ENCODE measurements around the gene FAM131B.
A peak's percentile ranks its signal among the peaks of the same experiment; 100 is the strongest.

Gene FAM131B

GRCh38 chr7:143325240-143325639, 37.3 kb downstream of the FAM131B start:
- H2BK5ac ChIP-seq (ENCODE audit: low read depth, low read length, poor library complexity, severe bottlenecking), result no peak overlapping the region
- no peak overlapping the region for H2BK12ac ChIP-seq (ENCODE audit: low read length in 2 of 2)
- H3K79me1 ChIP-seq (replicated peaks; ENCODE audit: low read length, poor library complexity, severe bottlenecking), result no peaks in the 10 kb centered on the region
- H3K27me3 ChIP-seq (ENCODE audit: control insufficient read depth in 1 of 2, insufficient read depth in 1 of 2, low read length in 2 of 2), result peaks cover 0 to 1% of the 10 kb centered on the region in 2 experiments
- no peak overlapping the region for H2AFZ ChIP-seq (ENCODE audit: low read depth, low read length)
- H2BK120ac ChIP-seq (ENCODE audit: low read depth, low read length), result no peak overlapping the region
- H4K8ac ChIP-seq (ENCODE audit: low read length), result no peak overlapping the region
- no peak overlapping the region for H3K4ac ChIP-seq (ENCODE audit: low read depth in 1 of 2, low read length in 2 of 2)
- no peak overlapping the region for H3K4me2 ChIP-seq (ENCODE audit: low read length, poor library complexity, severe bottlenecking)
- H3K27ac ChIP-seq (ENCODE audit: low read length, poor library complexity, severe bottlenecking), result no peak overlapping the region
- H3K9ac ChIP-seq (ENCODE audit: low read length), result no peak overlapping the region
- H3K18ac ChIP-seq (ENCODE audit: low read depth in 1 of 2, low read length in 2 of 2), result no peak overlapping the region
- H2BK15ac ChIP-seq (ENCODE audit: low read depth, poor library complexity, severe bottlenecking), result no peak overlapping the region
- no peaks in the 10 kb centered on the region for H3K36me3 ChIP-seq (ENCODE audit: control insufficient read depth in 1 of 2, insufficient read depth in 2 of 2, low read depth in 1 of 2, low read length in 2 of 2)
- no peak overlapping the region for H2AK5ac ChIP-seq (ENCODE audit: low read length, severe bottlenecking)
- no peak overlapping the region for H3K23ac ChIP-seq (ENCODE audit: low read length in 2 of 2)
- DNase-seq, result peak; percentile 65
- no peak overlapping the region for H3K4me3 ChIP-seq (ENCODE audit: insufficient read depth in 1 of 2, low read depth in 1 of 2, low read length in 2 of 2)
- no peaks in the 10 kb centered on the region for H3K4me1 ChIP-seq (ENCODE audit: control insufficient read depth, insufficient read depth, low read depth, low read length)
- WGBS, result 29% methylated on average over 1 of the region's 2 CpGs
- H3K14ac ChIP-seq (ENCODE audit: low read length in 2 of 2), result no peak overlapping the region
- H4K91ac ChIP-seq (ENCODE audit: low read length), result no peak overlapping the region
- H3K9me3 ChIP-seq (ENCODE audit: control insufficient read depth, low read length), result no peaks in the 10 kb centered on the region

GRCh38 chr7:143323653-143324052, 38.9 kb downstream of the FAM131B start:
- Histone ChIP-seq H3K4me1 (ENCODE audit: control insufficient read depth, insufficient read depth, low read depth, low read length) (no peaks in the 10 kb centered on the region), H3K4me3 (ENCODE audit: insufficient read depth in 1 of 2, low read depth in 1 of 2, low read length in 2 of 2) (no peak overlapping the region), H2BK12ac (ENCODE audit: low read length in 2 of 2) (peak overlapping the region; percentile 75 to 99), H4K91ac (ENCODE audit: low read length) (peak overlapping the region; percentile 80), H4K8ac (ENCODE audit: low read length) (peak overlapping the region; percentile 92), H2BK5ac (ENCODE audit: low read depth, low read length, poor library complexity, severe bottlenecking) (no peak overlapping the region), H3K4ac (ENCODE audit: low read depth in 1 of 2, low read length in 2 of 2) (peak overlapping the region; percentile 22 to 57), H3K4me2 (ENCODE audit: low read length, poor library complexity, severe bottlenecking) (no peak overlapping the region), H3K9me3 (ENCODE audit: control insufficient read depth, low read length) (no peaks in the 10 kb centered on the region), H2BK120ac (ENCODE audit: low read depth, low read length) (peak overlapping the region; percentile 2), H3K79me1 (replicated peaks; ENCODE audit: low read length, poor library complexity, severe bottlenecking) (no peaks in the 10 kb centered on the region), H3K23ac (ENCODE audit: low read length in 2 of 2) (peak overlapping the region in 1 of 2 experiments; percentile 18), H3K27me3 (ENCODE audit: control insufficient read depth in 1 of 2, insufficient read depth in 1 of 2, low read length in 2 of 2) (no peaks in the 10 kb centered on the region), H3K27ac (ENCODE audit: low read length, poor library complexity, severe bottlenecking) (no peak overlapping the region), H3K14ac (ENCODE audit: low read length in 2 of 2) (peak overlapping the region in 1 of 2 experiments; percentile 89), H3K36me3 (ENCODE audit: control insufficient read depth in 1 of 2, insufficient read depth in 2 of 2, low read depth in 1 of 2, low read length in 2 of 2) (no peaks in the 10 kb centered on the region), H3K18ac (ENCODE audit: low read depth in 1 of 2, low read length in 2 of 2) (peak overlapping the region; percentile 3 to 93), H2BK15ac (ENCODE audit: low read depth, poor library complexity, severe bottlenecking) (no peak overlapping the region), H2AK5ac (ENCODE audit: low read length, severe bottlenecking) (no peak overlapping the region), H3K9ac (ENCODE audit: low read length) (no peak overlapping the region), H2AFZ (ENCODE audit: low read depth, low read length) (no peak overlapping the region)
- 58% methylated on average over 11 of the region's 12 CpGs for WGBS
- no peak for DNase-seq

GRCh38 chr7:143322760-143323633, 39.5 kb downstream of the FAM131B start:
- Histone ChIP-seq H3K36me3 (ENCODE audit: control insufficient read depth in 1 of 2, insufficient read depth in 2 of 2, low read depth in 1 of 2, low read length in 2 of 2) (no peaks in the 10 kb centered on the region), H3K4ac (ENCODE audit: low read depth in 1 of 2, low read length in 2 of 2) (peak overlapping the region; percentile 22 to 88), H4K91ac (ENCODE audit: low read length) (peak overlapping the region; percentile 80), H3K27me3 (ENCODE audit: control insufficient read depth in 1 of 2, insufficient read depth in 1 of 2, low read length in 2 of 2) (no peaks in the 10 kb centered on the region), H3K4me3 (ENCODE audit: insufficient read depth in 1 of 2, low read depth in 1 of 2, low read length in 2 of 2) (no peak overlapping the region), H2BK12ac (ENCODE audit: low read length in 2 of 2) (peak overlapping the region; percentile 75 to 99), H4K8ac (ENCODE audit: low read length) (peak overlapping the region; percentile 92), H3K23ac (ENCODE audit: low read length in 2 of 2) (no peak overlapping the region), H3K27ac (ENCODE audit: low read length, poor library complexity, severe bottlenecking) (no peak overlapping the region), H3K4me1 (ENCODE audit: control insufficient read depth, insufficient read depth, low read depth, low read length) (no peaks in the 10 kb centered on the region), H3K9ac (ENCODE audit: low read length) (no peak overlapping the region), H2AFZ (ENCODE audit: low read depth, low read length) (peak overlapping the region; percentile 42), H2BK120ac (ENCODE audit: low read depth, low read length) (peak overlapping the region; percentile 69), H2BK15ac (ENCODE audit: low read depth, poor library complexity, severe bottlenecking) (no peak overlapping the region), H3K4me2 (ENCODE audit: low read length, poor library complexity, severe bottlenecking) (no peak overlapping the region), H2BK5ac (ENCODE audit: low read depth, low read length, poor library complexity, severe bottlenecking) (no peak overlapping the region), H3K79me1 (replicated peaks; ENCODE audit: low read length, poor library complexity, severe bottlenecking) (no peaks in the 10 kb centered on the region), H3K18ac (ENCODE audit: low read depth in 1 of 2, low read length in 2 of 2) (peak overlapping the region; percentile 67 to 93), H3K14ac (ENCODE audit: low read length in 2 of 2) (peak overlapping the region in 1 of 2 experiments; percentile 89), H3K9me3 (ENCODE audit: control insufficient read depth, low read length) (no peaks in the 10 kb centered on the region), H2AK5ac (ENCODE audit: low read length, severe bottlenecking) (no peak overlapping the region)
- peak; percentile 28 for DNase-seq
- 78% methylated on average over 20 of the region's 23 CpGs for WGBS

- H3K18ac ChIP-seq (ENCODE audit: low read depth in 1 of 2, low read length in 2 of 2), result peak overlapping the region; percentile 76 to 79
- no peak overlapping the region for H3K4me3 ChIP-seq (ENCODE audit: insufficient read depth in 1 of 2, low read depth in 1 of 2, low read length in 2 of 2)
- no peaks in the 10 kb centered on the region for H3K9me3 ChIP-seq (ENCODE audit: control insufficient read depth, low read length)
- no peak overlapping the region for H2AFZ ChIP-seq (ENCODE audit: low read depth, low read length)
- H2BK15ac ChIP-seq (ENCODE audit: low read depth, poor library complexity, severe bottlenecking), result peak overlapping the region; percentile 34
- WGBS, result 82% methylated on average over 4 of the region's 4 CpGs
- H2BK120ac ChIP-seq (ENCODE audit: low read depth, low read length), result no peak overlapping the region
- H3K9ac ChIP-seq (ENCODE audit: low read length), result no peak overlapping the region
- no peak overlapping the region for H3K27ac ChIP-seq (ENCODE audit: low read length, poor library complexity, severe bottlenecking)
- H2BK12ac ChIP-seq (ENCODE audit: low read length in 2 of 2), result peak overlapping the region; percentile 29 to 97
- H3K23ac ChIP-seq (ENCODE audit: low read length in 2 of 2), result no peak overlapping the region
- H3K4me1 ChIP-seq (ENCODE audit: control insufficient read depth, insufficient read depth, low read depth, low read length), result peaks cover 1% of the 10 kb centered on the region
- no peak overlapping the region for H3K4me2 ChIP-seq (ENCODE audit: low read length, poor library complexity, severe bottlenecking)
- DNase-seq, result no peak
- no peak overlapping the region for H2AK5ac ChIP-seq (ENCODE audit: low read length, severe bottlenecking)
- no peaks in the 10 kb centered on the region for H3K79me1 ChIP-seq (replicated peaks; ENCODE audit: low read length, poor library complexity, severe bottlenecking)
- peak overlapping the region in 1 of 2 experiments; percentile 41 for H3K14ac ChIP-seq (ENCODE audit: low read length in 2 of 2)
- no peak overlapping the region for H3K4ac ChIP-seq (ENCODE audit: low read depth in 1 of 2, low read length in 2 of 2)
- no peak overlapping the region for H2BK5ac ChIP-seq (ENCODE audit: low read depth, low read length, poor library complexity, severe bottlenecking)
- no peaks in the 10 kb centered on the region for H3K27me3 ChIP-seq (ENCODE audit: control insufficient read depth in 1 of 2, insufficient read depth in 1 of 2, low read length in 2 of 2)
- H4K8ac ChIP-seq (ENCODE audit: low read length), result peak overlapping the region; percentile 13
- no peaks in the 10 kb centered on the region for H3K36me3 ChIP-seq (ENCODE audit: control insufficient read depth in 1 of 2, insufficient read depth in 2 of 2, low read depth in 1 of 2, low read length in 2 of 2)
- H4K91ac ChIP-seq (ENCODE audit: low read length), result peak overlapping the region; percentile 66
Observed at GRCh38 chr7:143321734-143322133, 40.8 kb downstream of the FAM131B start.

Data from mesenchymal stem cell (in vitro differentiated cells and primary cell).